ENCODE results near the gene CHD5. TPM values are rescaled to one million over a fixed set of nuclear protein-coding genes. Genes with fewer than 3 reads are reported as not detected.

Gene CHD5
- total and polyA plus RNA-seq, 12 donors, result 0.01 to 0.78 (median 0.17) TPM

DNA sequence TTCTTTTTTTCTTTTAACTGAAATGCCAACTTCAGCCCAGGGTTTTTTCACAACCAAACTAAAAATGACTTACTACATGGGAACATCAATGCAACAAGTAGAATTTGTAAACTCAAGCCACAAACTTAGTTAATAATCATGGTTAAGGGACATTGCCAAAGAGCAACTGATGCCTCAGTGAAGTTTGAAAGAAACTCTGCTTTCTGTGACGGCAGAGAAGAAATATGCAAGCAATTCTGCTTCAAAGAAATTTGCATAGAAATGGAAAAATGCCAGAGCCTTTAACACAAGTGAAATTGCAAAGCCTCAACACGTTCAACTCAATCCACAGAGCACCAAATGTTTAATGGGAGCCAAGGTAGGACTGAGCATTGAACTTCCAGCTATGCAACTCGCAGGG lies 5.0 kb upstream of the CHD5 start:
- ATAC-seq (no peak), DNase-seq (no peak)
- 76 to 80% methylated on average over 3 of the region's 3 CpGs for WGBS, 2 donors
- Histone ChIP-seq H3K4me1 (peaks cover 0 to 20% (median 9%) of the 10 kb centered on the region in 9 donors), H3K4me3 (no peak overlapping the region), H3K9me3 (no peaks in the 10 kb centered on the region), H3K27ac (no peak overlapping the region), H3K36me3 (peaks cover 0 to 57% (median 27%) of the 10 kb centered on the region in 9 donors), H3K27me3 (peaks cover 0 to 19% (median 8%) of the 10 kb centered on the region in 7 donors)
- intact Hi-C loops (cut with DNase I), result loop anchor here in 7 of 10 donors (10.0 kb wide), 2 partner anchors 60 to 130 kb away; partner anchors contain the start of gene HES3 (in 1 of the 7)
- TF ChIP-seq, protein P1, sequence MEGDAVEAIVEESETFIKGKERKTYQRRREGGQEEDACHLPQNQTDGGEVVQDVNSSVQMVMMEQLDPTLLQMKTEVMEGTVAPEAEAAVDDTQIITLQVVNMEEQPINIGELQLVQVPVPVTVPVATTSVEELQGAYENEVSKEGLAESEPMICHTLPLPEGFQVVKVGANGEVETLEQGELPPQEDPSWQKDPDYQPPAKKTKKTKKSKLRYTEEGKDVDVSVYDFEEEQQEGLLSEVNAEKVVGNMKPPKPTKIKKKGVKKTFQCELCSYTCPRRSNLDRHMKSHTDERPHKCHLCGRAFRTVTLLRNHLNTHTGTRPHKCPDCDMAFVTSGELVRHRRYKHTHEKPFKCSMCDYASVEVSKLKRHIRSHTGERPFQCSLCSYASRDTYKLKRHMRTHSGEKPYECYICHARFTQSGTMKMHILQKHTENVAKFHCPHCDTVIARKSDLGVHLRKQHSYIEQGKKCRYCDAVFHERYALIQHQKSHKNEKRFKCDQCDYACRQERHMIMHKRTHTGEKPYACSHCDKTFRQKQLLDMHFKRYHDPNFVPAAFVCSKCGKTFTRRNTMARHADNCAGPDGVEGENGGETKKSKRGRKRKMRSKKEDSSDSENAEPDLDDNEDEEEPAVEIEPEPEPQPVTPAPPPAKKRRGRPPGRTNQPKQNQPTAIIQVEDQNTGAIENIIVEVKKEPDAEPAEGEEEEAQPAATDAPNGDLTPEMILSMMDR (IDR thresholded peaks at IDR 0.05), result no peak

DNA sequence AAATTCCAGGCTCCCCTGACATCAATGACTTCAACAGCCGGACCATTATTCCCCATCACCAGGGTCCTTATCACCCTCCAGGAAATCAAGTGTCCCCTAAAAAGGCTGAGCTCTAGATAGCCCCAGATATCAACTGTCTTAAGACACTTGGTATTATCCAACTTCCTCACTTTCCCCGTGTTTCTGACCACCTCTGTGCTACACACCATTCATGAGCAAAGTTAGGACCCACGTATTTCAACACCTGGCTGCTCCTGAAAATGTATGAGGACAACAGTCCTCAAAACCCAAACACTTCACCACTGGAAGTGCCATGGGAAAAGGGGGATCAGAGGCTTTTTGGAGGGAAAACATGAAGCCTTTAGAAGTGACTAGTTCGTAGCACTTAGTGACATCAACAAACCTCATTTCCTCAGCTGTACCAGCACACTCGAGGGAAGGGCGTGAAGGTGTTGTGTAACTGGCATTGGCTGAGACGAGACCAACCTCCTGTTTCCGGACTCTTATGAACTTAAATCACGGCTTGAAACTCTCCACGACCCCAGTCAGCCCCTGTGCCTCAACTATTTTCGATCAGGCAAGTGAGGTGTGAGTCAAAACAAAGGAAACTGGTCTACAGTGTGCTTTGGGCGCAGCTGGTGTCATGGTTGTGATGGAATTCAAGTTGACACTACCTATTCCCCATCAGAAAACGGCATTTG lies 4.1 kb upstream of the CHD5 start:
- H3K4me1 ChIP-seq, result peaks cover under 1 to 20% (median 9%) of the 10 kb centered on the region in 9 donors
- no peak overlapping the region for H3K27ac ChIP-seq
- peaks cover 0 to 48% (median 19%) of the 10 kb centered on the region in 9 donors for H3K36me3 ChIP-seq
- no peak for DNase-seq
- H3K27me3 ChIP-seq, result peaks cover 2 to 26% (median 10%) of the 10 kb centered on the region in 7 donors
- no peak for ATAC-seq
- intact Hi-C loops (cut with DNase I), result loop anchor here in 7 of 10 donors (10.0 kb wide), 2 partner anchors 61 to 129 kb away; partner anchors contain the start of gene HES3 (in 1 of the 7)
- H3K9me3 ChIP-seq, result no peaks in the 10 kb centered on the region
- TF ChIP-seq, protein P1 (IDR thresholded peaks at IDR 0.05), result no peak
- WGBS, 2 donors, result 78 to 83% methylated on average over 13 of the region's 13 CpGs
- H3K4me3 ChIP-seq, result no peak overlapping the region

DNA sequence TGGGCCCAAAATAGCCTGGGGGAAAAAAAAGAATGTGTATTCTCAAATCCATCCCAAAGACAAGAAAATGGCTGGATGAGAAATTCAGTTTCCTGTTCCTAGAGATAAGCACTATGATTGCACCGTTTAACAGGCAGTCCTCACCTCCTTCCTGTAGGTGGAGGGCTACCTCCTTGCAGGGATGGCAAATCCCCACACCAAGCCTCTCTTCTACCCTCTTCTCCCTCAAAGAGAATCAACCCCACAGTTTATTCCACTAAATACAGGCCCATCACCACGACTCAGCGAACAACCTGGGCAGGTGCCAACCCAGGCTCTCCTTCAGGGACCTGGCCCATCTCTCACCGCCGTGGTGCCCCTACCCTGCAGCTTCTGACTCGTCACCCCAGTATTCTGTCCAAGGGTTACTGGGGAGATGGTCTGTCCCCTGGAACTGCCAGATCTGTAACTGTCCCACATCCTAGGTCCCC lies 3.4 kb upstream of the CHD5 start:
- ATAC-seq (no peak), DNase-seq (no peak)
- WGBS, 2 donors, result 45 to 59% methylated on average over 6 of the region's 6 CpGs
- Histone ChIP-seq H3K36me3 (peaks cover 0 to 41% (median 12%) of the 10 kb centered on the region in 9 donors), H3K27ac (no peak overlapping the region), H3K4me3 (no peak overlapping the region), H3K27me3 (peaks cover 6 to 33% (median 17%) of the 10 kb centered on the region in 7 donors), H3K4me1 (peaks cover 3 to 23% (median 16%) of the 10 kb centered on the region in 9 donors), H3K9me3 (no peaks in the 10 kb centered on the region)
- TF ChIP-seq, protein P1 (IDR thresholded peaks at IDR 0.05), result no peak
- intact Hi-C loops (cut with DNase I), result loop anchor here in 7 of 10 donors (10.0 kb wide), 2 partner anchors 61 to 129 kb away; partner anchors contain the start of gene HES3 (in 1 of the 7)

DNA sequence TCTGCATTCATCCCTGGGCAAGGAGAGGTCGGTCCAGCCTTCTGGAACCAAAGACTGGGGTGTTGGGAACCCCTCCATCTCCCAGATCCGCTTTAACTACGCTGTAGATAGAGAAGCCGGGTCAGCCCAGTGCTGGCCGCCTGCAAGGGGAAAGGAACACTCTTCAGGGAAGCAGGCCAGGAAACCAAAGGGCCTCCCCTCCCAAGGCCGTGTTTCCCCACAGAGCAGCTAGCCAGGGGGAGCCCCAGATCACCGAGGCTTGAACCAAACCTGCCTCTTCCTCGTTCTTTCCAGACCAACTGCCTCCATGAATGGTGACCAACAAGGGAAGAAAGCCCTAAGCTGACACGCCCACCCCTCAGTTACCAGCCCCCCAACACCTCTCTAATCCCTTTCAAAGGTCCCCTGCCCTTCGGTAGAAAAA lies 1.2 kb upstream of the CHD5 start:
- ATAC-seq (no peak), DNase-seq (no peak)
- 14 to 19% methylated on average over 10 of the region's 10 CpGs for WGBS, 2 donors
- Histone ChIP-seq H3K4me1 (peaks cover 3 to 23% (median 18%) of the 10 kb centered on the region in 9 donors), H3K27ac (no peak overlapping the region), H3K4me3 (no peak overlapping the region), H3K36me3 (peaks cover 0 to 21% (median 3%) of the 10 kb centered on the region in 9 donors), H3K27me3 (peaks cover 20 to 55% (median 39%) of the 10 kb centered on the region in 7 donors), H3K9me3 (no peaks in the 10 kb centered on the region)
- TF ChIP-seq, protein P1 (IDR thresholded peaks at IDR 0.05), result no peak
- intact Hi-C loops (cut with DNase I), result loop anchor here in 7 of 10 donors (10.0 kb wide), 2 partner anchors 63 to 127 kb away; partner anchors contain the start of gene HES3 (in 1 of the 7)
